Sigmoid colon (tissue), 4 donors: Measurements from ENCODE around the gene RAB3GAP2.

ENCODE experiments used
- EP300 ChIP-seq, 4 donors: sonication (generic); formaldehyde crosslinking; IDR thresholded peaks; one replicate each; pipeline ENCODE4 v1.6.1; 2017; ENCODE audit warnings: antibody characterized with exemption in 4 of 4
- POLR2A ChIP-seq, 2 donors: fragments of 450-650 bp; IDR thresholded peaks; one replicate each; pipeline ENCODE4 v1.6.1; 2016; ENCODE audit warnings: antibody characterized with exemption in 2 of 2, mild to moderate bottlenecking in 2 of 2, moderate library complexity in 2 of 2
- TF ChIP-seq, protein P1 (sequence below), 4 experiments: fragments of 450-650 bp in 3 of 4; fragments of 200-600 bp in 1 of 4; IDR thresholded peaks; one replicate each; pipeline ENCODE4 v1.5.1; 2016 to 2019; ENCODE audit warnings: antibody characterized with exemption in 4 of 4, mild to moderate bottlenecking in 3 of 4, moderate library complexity in 2 of 4

DNA sequence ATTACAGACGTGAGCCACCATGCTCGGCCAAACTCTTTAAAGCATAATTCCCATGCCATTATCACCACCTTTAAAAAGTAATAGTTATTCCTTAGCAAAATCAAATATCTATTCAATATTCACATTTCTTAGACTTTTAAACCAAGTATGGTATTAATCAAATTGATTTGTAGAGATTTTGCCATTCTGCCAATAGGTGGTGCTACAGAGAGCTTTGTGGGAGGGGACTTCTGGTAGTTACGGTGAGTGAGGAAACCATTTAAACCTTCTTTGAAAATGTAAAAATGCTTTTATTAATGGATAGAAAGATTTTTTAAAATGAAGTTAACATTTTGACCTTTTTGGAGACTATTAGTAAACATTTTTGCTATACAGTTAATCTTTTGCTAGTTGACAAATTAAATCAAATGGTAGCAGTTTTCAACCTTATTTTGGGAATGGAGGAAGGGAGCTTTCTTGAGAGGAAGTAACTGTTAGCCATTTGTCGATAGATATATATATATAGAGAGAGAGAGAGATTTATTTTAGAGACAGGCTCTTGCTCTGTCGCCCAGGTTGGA, 159.0 kb downstream of the RAB3GAP2 start:
- no peak for TF ChIP-seq POLR2A (IDR thresholded peaks at IDR 0.05)
- TF ChIP-seq, protein P1, sequence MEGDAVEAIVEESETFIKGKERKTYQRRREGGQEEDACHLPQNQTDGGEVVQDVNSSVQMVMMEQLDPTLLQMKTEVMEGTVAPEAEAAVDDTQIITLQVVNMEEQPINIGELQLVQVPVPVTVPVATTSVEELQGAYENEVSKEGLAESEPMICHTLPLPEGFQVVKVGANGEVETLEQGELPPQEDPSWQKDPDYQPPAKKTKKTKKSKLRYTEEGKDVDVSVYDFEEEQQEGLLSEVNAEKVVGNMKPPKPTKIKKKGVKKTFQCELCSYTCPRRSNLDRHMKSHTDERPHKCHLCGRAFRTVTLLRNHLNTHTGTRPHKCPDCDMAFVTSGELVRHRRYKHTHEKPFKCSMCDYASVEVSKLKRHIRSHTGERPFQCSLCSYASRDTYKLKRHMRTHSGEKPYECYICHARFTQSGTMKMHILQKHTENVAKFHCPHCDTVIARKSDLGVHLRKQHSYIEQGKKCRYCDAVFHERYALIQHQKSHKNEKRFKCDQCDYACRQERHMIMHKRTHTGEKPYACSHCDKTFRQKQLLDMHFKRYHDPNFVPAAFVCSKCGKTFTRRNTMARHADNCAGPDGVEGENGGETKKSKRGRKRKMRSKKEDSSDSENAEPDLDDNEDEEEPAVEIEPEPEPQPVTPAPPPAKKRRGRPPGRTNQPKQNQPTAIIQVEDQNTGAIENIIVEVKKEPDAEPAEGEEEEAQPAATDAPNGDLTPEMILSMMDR (IDR thresholded peaks at IDR 0.05): no peak
- no peak for TF ChIP-seq EP300 (IDR thresholded peaks at IDR 0.05)
